Effector memory CD4-positive, alpha-beta T cell (primary cell): ENCODE measurements around the gene MPP7.
"Not testable (repeated sequence)": the region's sequence is repeated elsewhere in the genome, so short reads cannot be mapped to it uniquely, and the experiment has no call there.

ENCODE experiments used
- DNase-seq, 3 donors: peaks; one replicate each; pipeline ENCODE4 v3.0.0-alpha.2; 2020
- H3K27ac ChIP-seq: 2 replicates; pipeline ENCODE4 v1.7.0; 2013; ENCODE audit warnings: mild to moderate bottlenecking, low read length, moderate library complexity; ENCODE audit not compliant: insufficient read depth, poor library complexity, severe bottlenecking
- H3K27me3 ChIP-seq: replicated peaks from 2 replicates; pipeline ENCODE4 v1.7.0; 2013; ENCODE audit warnings: mild to moderate bottlenecking, low read length; ENCODE audit not compliant: insufficient read depth, control insufficient read depth, poor library complexity, severe bottlenecking
- H3K36me3 ChIP-seq: 2 replicates; pipeline ENCODE4 v1.7.0; 2013; ENCODE audit warnings: mild to moderate bottlenecking, low read length, moderate library complexity; ENCODE audit not compliant: control insufficient read depth, insufficient read depth
- H3K4me1 ChIP-seq: 2 replicates; pipeline ENCODE4 v1.7.0; 2013; ENCODE audit warnings: low read length, mild to moderate bottlenecking; ENCODE audit not compliant: control insufficient read depth, insufficient read depth, poor library complexity, severe bottlenecking
- H3K4me3 ChIP-seq: 2 replicates; pipeline ENCODE4 v1.7.0; 2013; ENCODE audit warnings: low read length, low read depth, mild to moderate bottlenecking; ENCODE audit not compliant: insufficient read depth, poor library complexity, severe bottlenecking
- H3K9me3 ChIP-seq: 2 replicates; pipeline ENCODE4 v1.7.0; 2013; ENCODE audit warnings: mild to moderate bottlenecking, low read length, moderate library complexity; ENCODE audit not compliant: control insufficient read depth
- total RNA-seq, 3 donors: gene quantifications; one replicate each; lab custom pipeline; 2026; lab: John Stamatoyannopoulos, UW

MPP7 gene
- 48.6 to 56.5 (median 50.0) reads per million in 3 donors for total RNA-seq

GRCh38 chr10:28302638-28303488 is at the start of gene MPP7:
MPP7 (minus strand) TSS chr10:28303064; CDS start chr10:28238604, 64,460 bp downstream.
- no peaks in the 10 kb centered on the region for H3K36me3 ChIP-seq
- H3K9me3 ChIP-seq, result no peaks in the 10 kb centered on the region
- peak within 1 kb of the TSS; percentile 77 for H3K27ac ChIP-seq
- no peaks in the 10 kb centered on the region for H3K27me3 ChIP-seq
- DNase-seq, result peak; percentile 94 to 97 (median 95)
- peak within 1 kb of the TSS; percentile 61 for H3K4me3 ChIP-seq
- peaks cover 11% of the 10 kb centered on the region for H3K4me1 ChIP-seq

GRCh38 chr10:28349892-28350291 is 47.0 kb upstream of the MPP7 start:
- no peak overlapping the region for H3K4me3 ChIP-seq
- no peaks in the 10 kb centered on the region for H3K27me3 ChIP-seq
- H3K27ac ChIP-seq, result no peak overlapping the region
- H3K36me3 ChIP-seq, result no peaks in the 10 kb centered on the region
- no peaks in the 10 kb centered on the region for H3K4me1 ChIP-seq
- H3K9me3 ChIP-seq, result peaks cover 5% of the 10 kb centered on the region
- DNase-seq, result no peak

- Histone ChIP-seq H3K36me3 (no peaks in the 10 kb centered on the region), H3K4me1 (no peaks in the 10 kb centered on the region), H3K27me3 (no peaks in the 10 kb centered on the region), H3K9me3 (peaks cover 5% of the 10 kb centered on the region), H3K27ac (no peak overlapping the region), H3K4me3 (no peak overlapping the region)
- no peak for DNase-seq
These were observed 41.4 kb upstream of the MPP7 start for GRCh38 chr10:28343987-28344895.

GRCh38 chr10:28343252-28343651 is 40.4 kb upstream of the MPP7 start:
- H3K27me3 ChIP-seq, result no peaks in the 10 kb centered on the region
- no peaks in the 10 kb centered on the region for H3K4me1 ChIP-seq
- no peak for DNase-seq
- no peak overlapping the region for H3K4me3 ChIP-seq
- H3K9me3 ChIP-seq, result peaks cover 5% of the 10 kb centered on the region
- no peak overlapping the region for H3K27ac ChIP-seq
- no peaks in the 10 kb centered on the region for H3K36me3 ChIP-seq

- H3K9me3 ChIP-seq, H3K4me1 ChIP-seq, H3K27ac ChIP-seq, DNase-seq, H3K27me3 ChIP-seq, H3K4me3 ChIP-seq, H3K36me3 ChIP-seq: not testable (repeated sequence)
These were observed 38.8 kb upstream of the MPP7 start for GRCh38 chr10:28341679-28342078.

- Histone ChIP-seq H3K4me1 (peaks cover 34% of the 10 kb centered on the region), H3K4me3 (peak overlapping the region; percentile 30)
These were observed 29.9 kb upstream of the MPP7 start for GRCh38 chr10:28332726-28333125.

GRCh38 chr10:28331841-28332240 is 29.0 kb upstream of the MPP7 start:
- no peaks in the 10 kb centered on the region for H3K27me3 ChIP-seq
- H3K4me3 ChIP-seq, result no peak overlapping the region
- H3K27ac ChIP-seq, result peak overlapping the region; percentile 99
- peaks cover 34% of the 10 kb centered on the region for H3K4me1 ChIP-seq
- no peak for DNase-seq
- H3K36me3 ChIP-seq, result no peaks in the 10 kb centered on the region
- H3K9me3 ChIP-seq, result no peaks in the 10 kb centered on the region

More at GRCh38 chr10:28332726-28333125, 29.9 kb upstream of the MPP7 start:
- Histone ChIP-seq H3K27me3 (no peaks in the 10 kb centered on the region), H3K27ac (peak overlapping the region; percentile 99), H3K9me3 (no peaks in the 10 kb centered on the region), H3K36me3 (no peaks in the 10 kb centered on the region)
- DNase-seq, result no peak

- H3K9me3 ChIP-seq, result no peaks in the 10 kb centered on the region
- peaks cover 34% of the 10 kb centered on the region for H3K4me1 ChIP-seq
- H3K27ac ChIP-seq, result peak overlapping the region; percentile 99
- H3K4me3 ChIP-seq, result no peak overlapping the region
- DNase-seq, result no peak
- H3K27me3 ChIP-seq, result no peaks in the 10 kb centered on the region
- H3K36me3 ChIP-seq, result no peaks in the 10 kb centered on the region
These were observed 28.2 kb upstream of the MPP7 start for GRCh38 chr10:28331066-28331465.

- no peak overlapping the region for H3K27ac ChIP-seq
- H3K36me3 ChIP-seq, result no peaks in the 10 kb centered on the region
- H3K4me1 ChIP-seq, result peaks cover 34% of the 10 kb centered on the region
- no peaks in the 10 kb centered on the region for H3K9me3 ChIP-seq
- H3K27me3 ChIP-seq, result no peaks in the 10 kb centered on the region
- no peak for DNase-seq
- no peak overlapping the region for H3K4me3 ChIP-seq
These were observed 25.5 kb upstream of the MPP7 start for GRCh38 chr10:28328346-28328745.

GRCh38 chr10:28327491-28327880 is 24.6 kb upstream of the MPP7 start:
- Histone ChIP-seq H3K36me3 (no peaks in the 10 kb centered on the region), H3K27ac (no peak overlapping the region), H3K9me3 (no peaks in the 10 kb centered on the region), H3K4me1 (peaks cover 28% of the 10 kb centered on the region), H3K4me3 (no peak overlapping the region), H3K27me3 (no peaks in the 10 kb centered on the region)
- DNase-seq, result no peak
